Osteocyte (in vitro differentiated cells): ENCODE data around the gene EZH2. TPM values are rescaled to one million over a fixed set of nuclear protein-coding genes. Genes with fewer than 3 reads are reported as not detected.
A peak's percentile ranks its signal among the peaks of the same experiment; 100 is the strongest.

Experiments
- DNase-seq: peaks from one replicate; pipeline ENCODE4 v3.0.0; 2021; ENCODE audit warnings: mixed read lengths; ENCODE audit not compliant: unreplicated experiment; ENCODE audit errors: extremely low spot score
- H3K27ac Mint-ChIP-seq: one replicate; pipeline ENCODE4 v1.8.0; 2021; ENCODE audit warnings: mild to moderate bottlenecking, mixed read lengths; ENCODE audit not compliant: unreplicated experiment
- H3K27me3 Mint-ChIP-seq: one replicate; pipeline ENCODE4 v1.8.0; 2021; ENCODE audit warnings: mixed read lengths; ENCODE audit not compliant: unreplicated experiment
- H3K36me3 Mint-ChIP-seq: one replicate; pipeline ENCODE4 v1.8.0; 2021; ENCODE audit warnings: mixed read lengths; ENCODE audit not compliant: unreplicated experiment
- H3K4me1 Mint-ChIP-seq: one replicate; pipeline ENCODE4 v1.8.0; 2021; ENCODE audit warnings: mixed read lengths; ENCODE audit not compliant: unreplicated experiment
- H3K4me3 Mint-ChIP-seq: one replicate; pipeline ENCODE4 v1.8.0; 2021; ENCODE audit warnings: mild to moderate bottlenecking, moderate library complexity, mixed read lengths; ENCODE audit not compliant: unreplicated experiment
- H3K9me3 Mint-ChIP-seq: one replicate; pipeline ENCODE4 v1.8.0; 2021; ENCODE audit warnings: mixed read lengths; ENCODE audit not compliant: unreplicated experiment
- total RNA-seq: library from RNA; stranded (reverse); gene quantifications from 2 replicates; pipeline ENCODE4 v1.2.1, GENCODE V29; 2021
- TF ChIP-seq, protein P1 (sequence below): fragments of 200-600 bp; sonication (generic); IDR thresholded peaks from 2 replicates; pipeline ENCODE4 v1.5.0; 2021; ENCODE audit warnings: antibody characterized with exemption, mild to moderate bottlenecking, moderate library complexity

EZH2 gene
- total RNA-seq, 1 donor from 2014 or later = 13.0 TPM

DNA sequence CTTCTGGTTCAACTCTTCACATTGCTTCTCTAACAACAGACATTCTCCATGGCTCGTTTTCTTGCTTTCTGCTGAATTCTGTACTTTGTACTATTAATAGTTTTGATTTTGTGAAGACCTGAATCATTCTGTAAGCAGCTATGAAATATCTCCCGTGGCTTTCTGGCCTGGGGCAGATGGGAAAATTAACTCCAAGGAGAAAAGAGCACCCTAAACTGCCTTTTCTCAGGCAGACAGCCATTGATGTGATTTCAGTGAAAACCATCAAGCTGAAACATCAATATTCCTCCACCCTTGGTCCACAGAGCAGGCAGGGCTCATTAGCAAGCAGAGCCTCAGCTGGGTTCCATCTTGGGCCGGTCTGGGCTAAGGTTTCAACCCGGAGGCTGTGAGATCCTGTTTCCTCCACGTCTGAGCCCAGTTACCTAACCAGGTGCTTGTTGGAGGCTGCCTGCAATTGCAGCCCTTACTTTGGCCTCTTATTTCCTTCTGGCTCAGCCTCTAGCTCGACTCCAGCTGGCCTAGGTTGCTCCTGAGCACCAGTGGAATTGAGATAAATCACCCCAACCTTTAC, 21.1 kb upstream of the EZH2 start:
- Mint-ChIP-seq H3K36me3 (no peaks in the 10 kb centered on the region), H3K27me3 (peaks cover 20% of the 10 kb centered on the region), H3K4me3 (no peak overlapping the region), H3K27ac (no peak overlapping the region), H3K9me3 (no peaks in the 10 kb centered on the region), H3K4me1 (peaks cover 14% of the 10 kb centered on the region)
- peak; percentile 62 for DNase-seq
- TF ChIP-seq, protein P1, sequence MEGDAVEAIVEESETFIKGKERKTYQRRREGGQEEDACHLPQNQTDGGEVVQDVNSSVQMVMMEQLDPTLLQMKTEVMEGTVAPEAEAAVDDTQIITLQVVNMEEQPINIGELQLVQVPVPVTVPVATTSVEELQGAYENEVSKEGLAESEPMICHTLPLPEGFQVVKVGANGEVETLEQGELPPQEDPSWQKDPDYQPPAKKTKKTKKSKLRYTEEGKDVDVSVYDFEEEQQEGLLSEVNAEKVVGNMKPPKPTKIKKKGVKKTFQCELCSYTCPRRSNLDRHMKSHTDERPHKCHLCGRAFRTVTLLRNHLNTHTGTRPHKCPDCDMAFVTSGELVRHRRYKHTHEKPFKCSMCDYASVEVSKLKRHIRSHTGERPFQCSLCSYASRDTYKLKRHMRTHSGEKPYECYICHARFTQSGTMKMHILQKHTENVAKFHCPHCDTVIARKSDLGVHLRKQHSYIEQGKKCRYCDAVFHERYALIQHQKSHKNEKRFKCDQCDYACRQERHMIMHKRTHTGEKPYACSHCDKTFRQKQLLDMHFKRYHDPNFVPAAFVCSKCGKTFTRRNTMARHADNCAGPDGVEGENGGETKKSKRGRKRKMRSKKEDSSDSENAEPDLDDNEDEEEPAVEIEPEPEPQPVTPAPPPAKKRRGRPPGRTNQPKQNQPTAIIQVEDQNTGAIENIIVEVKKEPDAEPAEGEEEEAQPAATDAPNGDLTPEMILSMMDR = no peak

GRCh38 chr7:148903504-148903903, 19.4 kb upstream of the EZH2 start:
- Mint-ChIP-seq H3K27ac (no peak overlapping the region), H3K9me3 (no peaks in the 10 kb centered on the region), H3K4me1 (peaks cover 14% of the 10 kb centered on the region)

GRCh38 chr7:148901178-148901577, 17.1 kb upstream of the EZH2 start:
- Mint-ChIP-seq H3K27me3 (peaks cover 4% of the 10 kb centered on the region), H3K36me3 (no peaks in the 10 kb centered on the region), H3K27ac (no peak overlapping the region), H3K9me3 (no peaks in the 10 kb centered on the region), H3K4me1 (peaks cover 14% of the 10 kb centered on the region), H3K4me3 (no peak overlapping the region)
- TF ChIP-seq, protein P1 = no peak
- DNase-seq = peak; percentile 66

More at GRCh38 chr7:148903504-148903903, 19.4 kb upstream of the EZH2 start:
- H3K36me3 Mint-ChIP-seq = no peaks in the 10 kb centered on the region
- H3K27me3 Mint-ChIP-seq = peaks cover 8% of the 10 kb centered on the region
- DNase-seq = no peak
- TF ChIP-seq, protein P1 = no peak
- H3K4me3 Mint-ChIP-seq = no peak overlapping the region

GRCh38 chr7:148898845-148899484, 14.9 kb upstream of the EZH2 start:
- Mint-ChIP-seq H3K27me3 (no peaks in the 10 kb centered on the region), H3K9me3 (no peaks in the 10 kb centered on the region), H3K4me1 (no peaks in the 10 kb centered on the region), H3K27ac (no peak overlapping the region), H3K4me3 (no peak overlapping the region), H3K36me3 (no peaks in the 10 kb centered on the region)
- TF ChIP-seq, protein P1 = no peak
- peak; percentile 64 for DNase-seq

DNA sequence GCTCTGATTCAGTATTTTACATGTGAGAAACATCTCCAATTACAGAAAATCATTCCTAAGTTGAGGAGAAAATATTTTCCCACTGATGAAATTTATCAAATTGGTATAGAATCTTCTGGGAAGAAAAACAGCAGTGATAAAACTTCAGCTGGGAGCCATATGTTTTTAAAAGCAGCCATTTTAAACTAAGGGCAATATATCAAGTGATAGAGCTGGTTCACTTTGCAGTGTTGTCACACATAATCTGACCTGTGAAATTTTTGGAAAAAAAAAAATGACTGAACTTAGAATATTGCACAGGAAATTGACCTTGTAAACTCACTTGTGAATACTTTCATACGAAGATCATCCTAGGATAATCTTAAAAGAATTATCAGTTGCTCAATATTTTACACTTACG, 10.5 kb upstream of the EZH2 start:
- Mint-ChIP-seq H3K4me1 (no peaks in the 10 kb centered on the region), H3K9me3 (no peaks in the 10 kb centered on the region), H3K27me3 (peaks cover 8% of the 10 kb centered on the region), H3K4me3 (no peak overlapping the region), H3K36me3 (no peaks in the 10 kb centered on the region), H3K27ac (no peak overlapping the region)
- TF ChIP-seq, protein P1 = no peak
- no peak for DNase-seq
